Measurements from ENCODE around the gene ARL8A. TPM values are rescaled to one million over a fixed set of nuclear protein-coding genes. Genes with fewer than 3 reads are reported as not detected.

Gene ARL8A
- total RNA-seq, 1 donor from 2014 or later: 20.8 TPM

Small RNA genes lying within 50 kb of the gene (small RNA-seq; reads per million reads assigned to genes)
- gene CRIP1P3 (ENCODE audit: low replicate concordance): not detected

Other genes with a start within 250 kb of the ARL8A start
- gene LMOD1, start 198.2 kb downstream of the ARL8A start, total RNA-seq: 7.4 TPM
- gene TIMM17A, start 189.2 kb downstream of the ARL8A start, total RNA-seq: 30.0 TPM
- 20.2 TPM for gene RNPEP, start 162.1 kb downstream of the ARL8A start, total RNA-seq
- 14.0 TPM for gene ELF3, start 134.2 kb downstream of the ARL8A start, total RNA-seq
- gene GPR37L1, start 21.8 kb downstream of the ARL8A start, total RNA-seq: not detected
- gene PTPN7, start 15.9 kb upstream of the ARL8A start, total RNA-seq: 1.4 TPM
- gene LGR6, start 49.1 kb upstream of the ARL8A start, total RNA-seq: 11.9 TPM
- 11.2 TPM for gene UBE2T, start 197.2 kb upstream of the ARL8A start, total RNA-seq
- 43.0 TPM for gene PPP1R12B, start 204.0 kb upstream of the ARL8A start, total RNA-seq